GM21526 (cell line): ENCODE data around the gene PLXNA4.
"Not testable (repeated sequence)": the region's sequence is repeated elsewhere in the genome, so short reads cannot be mapped to it uniquely, and the experiment has no call there.

Experiments
- ATAC-seq: cut with Tn5 transposase; IDR thresholded peaks from one replicate; pipeline ENCODE4 v1.9.1; 2021; ENCODE audit warnings: moderate library complexity; ENCODE audit not compliant: unreplicated experiment, low FRiP score

The PLXNA4 gene

GRCh38 chr7:132168239-132168638, 408.0 kb downstream of the PLXNA4 start:
- ATAC-seq: no peak

GRCh38 chr7:132165695-132166094, 410.6 kb downstream of the PLXNA4 start:
- ATAC-seq: not testable (repeated sequence)

GRCh38 chr7:132164558-132165125, 411.6 kb downstream of the PLXNA4 start:
- no peak for ATAC-seq

GRCh38 chr7:132162556-132163144, 413.6 kb downstream of the PLXNA4 start:
- ATAC-seq: no peak

GRCh38 chr7:132161976-132162375, 414.3 kb downstream of the PLXNA4 start:
- no peak for ATAC-seq

- no peak for ATAC-seq
Observed at GRCh38 chr7:132161533-132161915, 414.7 kb downstream of the PLXNA4 start.

GRCh38 chr7:132160611-132161532, 415.4 kb downstream of the PLXNA4 start:
- ATAC-seq: no peak

GRCh38 chr7:132158841-132159240, 417.4 kb downstream of the PLXNA4 start:
- ATAC-seq: no peak

GRCh38 chr7:132158166-132158565, 418.1 kb downstream of the PLXNA4 start:
- ATAC-seq: no peak

GRCh38 chr7:132155715-132156114, 420.6 kb downstream of the PLXNA4 start:
- ATAC-seq: no peak

GRCh38 chr7:132154695-132155471, 421.4 kb downstream of the PLXNA4 start:
- no peak for ATAC-seq

GRCh38 chr7:132154248-132154647, 422.0 kb downstream of the PLXNA4 start:
- no peak for ATAC-seq

- no peak for ATAC-seq
Observed at GRCh38 chr7:132152131-132152889, 424.0 kb downstream of the PLXNA4 start.

- ATAC-seq: no peak
Observed at GRCh38 chr7:132150711-132151110, 425.6 kb downstream of the PLXNA4 start.

- no peak for ATAC-seq
Observed at GRCh38 chr7:132149436-132150304, 426.6 kb downstream of the PLXNA4 start.

GRCh38 chr7:132148876-132149275, 427.4 kb downstream of the PLXNA4 start:
- ATAC-seq: no peak

GRCh38 chr7:132145466-132145865, 430.8 kb downstream of the PLXNA4 start:
- no peak for ATAC-seq

- no peak for ATAC-seq
Observed at GRCh38 chr7:132145063-132145462, 431.2 kb downstream of the PLXNA4 start.

- no peak for ATAC-seq
Observed at GRCh38 chr7:132142006-132142405, 434.3 kb downstream of the PLXNA4 start.
